ENCODE results near the gene DPY19L1.
"Not testable (repeated sequence)": the region's sequence is repeated elsewhere in the genome, so short reads cannot be mapped to it uniquely, and the experiment has no call there.

The DPY19L1 gene

DNA sequence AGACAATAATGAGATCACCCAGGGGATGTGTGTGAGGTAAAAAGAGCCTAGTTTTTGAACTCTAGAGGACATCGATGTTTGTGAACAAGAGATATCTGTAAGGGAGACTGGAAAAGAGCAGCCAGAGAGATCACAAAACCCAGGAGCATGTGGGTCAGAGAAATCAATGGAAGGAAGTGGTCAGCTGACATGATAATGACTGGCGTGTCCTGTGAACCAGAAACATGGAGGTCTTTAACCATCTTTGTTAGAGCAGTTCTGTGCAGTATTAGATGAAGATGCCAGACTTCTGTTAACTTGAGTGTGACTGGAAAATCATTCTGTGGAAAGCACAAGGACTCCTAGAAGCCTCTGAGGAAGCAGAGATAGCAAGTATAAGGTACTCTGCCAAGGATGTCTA lies 6.0 kb upstream of the DPY19L1 start:
- not testable (repeated sequence) for H3K4me1 ChIP-seq, H3K4me3 ChIP-seq, H4K20me1 ChIP-seq, H3K4me2 ChIP-seq, H3K27me3 ChIP-seq, H3K9me3 ChIP-seq, H3K36me3 ChIP-seq, H3K9ac ChIP-seq, H3K27ac ChIP-seq

GRCh38 chr7:35040906-35041305 lies 3.6 kb upstream of the DPY19L1 start:
- Histone ChIP-seq H3K9me3 (no peaks in the 10 kb centered on the region), H3K36me3 (no peaks in the 10 kb centered on the region), H3K9ac (no peak overlapping the region), H4K20me1 (peaks cover 4% of the 10 kb centered on the region; the same call in 1 of the 2 replicates), H3K4me3 (no peak overlapping the region), H3K27me3 (no peaks in the 10 kb centered on the region), H3K4me2 (no peak overlapping the region), H3K27ac (no peak overlapping the region), H3K4me1 (peaks cover 13% of the 10 kb centered on the region)
- TF ChIP-seq Cebpa-rat (IDR thresholded peaks at IDR 0.05), result no peak

DNA sequence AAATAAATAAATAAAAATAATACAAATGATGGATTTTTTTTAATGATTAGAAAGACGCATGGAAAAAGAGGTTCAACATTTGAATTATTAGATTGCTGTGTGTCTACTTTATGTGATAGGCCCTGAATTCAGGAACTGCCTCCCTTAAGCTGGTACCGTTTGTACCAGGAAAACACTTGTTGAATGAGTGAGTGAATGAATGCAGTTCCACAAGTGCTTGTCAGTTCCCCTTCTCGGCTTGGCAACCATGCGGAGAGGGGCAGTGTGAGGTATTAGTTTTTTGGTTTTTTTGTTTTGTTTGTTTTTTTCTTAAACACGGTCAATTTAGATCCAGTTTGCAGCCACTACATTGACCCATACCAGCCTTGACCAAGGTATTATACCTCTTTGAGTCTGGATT lies 2.1 kb upstream of the DPY19L1 start:
- Histone ChIP-seq H3K4me1 (peaks cover 28% of the 10 kb centered on the region), H3K27me3 (no peaks in the 10 kb centered on the region), H3K36me3 (no peaks in the 10 kb centered on the region), H3K4me3 (no peak overlapping the region), H3K27ac (no peak overlapping the region), H4K20me1 (peaks cover 20% of the 10 kb centered on the region; the same call in 1 of the 2 replicates), H3K4me2 (no peak overlapping the region), H3K9ac (no peak overlapping the region), H3K9me3 (no peaks in the 10 kb centered on the region)
- TF ChIP-seq Cebpa-rat (IDR thresholded peaks at IDR 0.05), result no peak

- no peak overlapping the region for H3K27ac ChIP-seq
- peak overlapping the region; percentile 81 for H3K9ac ChIP-seq
- H3K27me3 ChIP-seq, result no peaks in the 10 kb centered on the region
- 0 out of 2 replicates have a peak, but pooled peaks cover 4% of the 10 kb centered on the region for H3K9me3 ChIP-seq
- no peaks in the 10 kb centered on the region for H3K36me3 ChIP-seq
- peak overlapping the region; percentile 89 for H3K4me3 ChIP-seq
- H4K20me1 ChIP-seq, result peaks cover 28% of the 10 kb centered on the region; the same call in 1 of the 2 replicates
- peaks cover 38% of the 10 kb centered on the region for H3K4me1 ChIP-seq
- H3K4me2 ChIP-seq, result peak overlapping the region; percentile 72
- no peak for TF ChIP-seq Cebpa-rat (IDR thresholded peaks at IDR 0.05)
These were observed 1.1 kb upstream of the DPY19L1 start for GRCh38 chr7:35038354-35038753.

- H3K27ac ChIP-seq, result peak overlapping the region; percentile 75
- 0 out of 2 replicates have a peak, but pooled peaks cover 4% of the 10 kb centered on the region for H3K9me3 ChIP-seq
- H3K27me3 ChIP-seq, result no peaks in the 10 kb centered on the region
- peaks cover 31% of the 10 kb centered on the region; the same call in 1 of the 2 replicates for H4K20me1 ChIP-seq
- TF ChIP-seq Cebpa-rat (IDR thresholded peaks at IDR 0.05), result no peak
- H3K4me1 ChIP-seq, result peaks cover 44% of the 10 kb centered on the region
- H3K9ac ChIP-seq, result peak overlapping the region; percentile 81
- H3K36me3 ChIP-seq, result no peaks in the 10 kb centered on the region
- peak overlapping the region; percentile 89 for H3K4me3 ChIP-seq
- H3K4me2 ChIP-seq, result peak overlapping the region; percentile 72
These were observed 449 bp upstream of the DPY19L1 start for GRCh38 chr7:35037526-35038341.

DNA sequence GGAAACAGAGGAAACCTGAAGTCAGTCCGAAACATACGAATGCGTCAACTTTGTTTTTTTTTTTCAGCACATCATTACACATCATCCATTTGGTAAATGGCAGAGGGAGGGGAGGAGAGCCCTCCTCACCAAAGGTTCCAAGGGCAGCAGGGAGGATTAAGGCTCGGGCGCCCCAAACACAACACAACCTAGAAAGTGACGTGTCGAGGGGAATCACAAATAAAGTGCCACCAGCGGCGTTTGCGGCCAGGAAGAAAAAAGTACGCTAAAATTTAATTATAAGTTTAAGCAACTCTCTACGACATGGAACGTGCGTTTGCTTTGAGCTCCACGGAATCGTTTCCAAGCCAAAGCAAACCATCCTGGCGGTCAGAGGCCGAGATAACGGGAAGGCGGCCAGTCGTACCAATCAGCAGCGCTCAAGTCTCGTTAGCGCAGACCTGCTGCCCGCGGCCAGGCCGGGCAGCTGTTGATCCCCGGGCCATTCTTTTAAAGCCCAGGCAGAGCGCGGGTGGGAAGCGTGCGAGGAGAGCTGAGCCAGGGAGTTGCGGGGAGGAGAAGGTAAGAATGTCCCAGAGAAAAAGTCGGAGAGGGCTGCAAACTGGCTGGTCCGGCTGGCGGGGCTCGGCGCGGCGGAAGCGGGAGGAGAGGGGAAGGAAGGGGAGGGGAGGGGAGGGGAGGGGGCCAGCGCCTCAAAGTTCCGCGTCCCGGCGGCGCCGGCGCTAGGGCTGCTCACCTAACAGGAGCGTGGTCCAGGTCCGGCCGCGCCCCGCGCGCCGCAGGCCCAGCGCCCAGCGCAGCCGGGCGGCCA lies 719 bp downstream of the DPY19L1 start:
- Histone ChIP-seq H3K27ac (peak overlapping the region; percentile 76), H3K4me1 (peaks cover 45% of the 10 kb centered on the region), H4K20me1 (peaks cover 34% of the 10 kb centered on the region; the same call in 1 of the 2 replicates), H3K9ac (peak overlapping the region; percentile 83), H3K4me3 (peak overlapping the region; percentile 89), H3K4me2 (peak overlapping the region; percentile 88), H3K9me3 (0 out of 2 replicates have a peak, but pooled peaks cover 4% of the 10 kb centered on the region), H3K36me3 (no peaks in the 10 kb centered on the region), H3K27me3 (no peaks in the 10 kb centered on the region)
- no peak for TF ChIP-seq Cebpa-rat (IDR thresholded peaks at IDR 0.05)

DNA sequence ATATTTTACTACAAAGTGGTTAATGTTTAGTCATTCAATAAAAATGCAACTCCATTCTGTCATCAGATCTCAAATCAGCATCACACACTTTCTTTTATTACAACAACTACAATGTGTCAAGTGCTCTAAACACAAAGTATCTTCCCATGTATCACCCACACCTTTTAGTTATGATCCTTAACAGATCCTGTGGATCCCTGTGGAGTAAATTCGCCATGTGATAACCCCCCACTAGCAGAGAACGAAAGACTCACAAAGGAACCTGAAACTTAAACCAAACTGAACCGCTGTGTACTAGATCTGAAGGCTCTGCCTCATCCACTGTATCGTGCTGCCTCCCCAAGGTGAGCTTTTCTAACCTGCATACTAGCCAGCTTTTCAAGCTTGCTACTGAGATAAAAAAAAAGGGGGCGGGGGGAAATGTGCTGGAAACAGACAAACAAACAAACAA lies 1.7 kb downstream of the DPY19L1 start:
- H3K36me3 ChIP-seq, result no peaks in the 10 kb centered on the region
- H3K4me2 ChIP-seq, result peak overlapping the region; percentile 88
- peaks cover 34% of the 10 kb centered on the region; the same call in 1 of the 2 replicates for H4K20me1 ChIP-seq
- H3K9ac ChIP-seq, result peak overlapping the region; percentile 83
- H3K9me3 ChIP-seq, result 0 out of 2 replicates have a peak, but pooled peaks cover 4% of the 10 kb centered on the region
- no peak overlapping the region for H3K27ac ChIP-seq
- H3K27me3 ChIP-seq, result no peaks in the 10 kb centered on the region
- H3K4me3 ChIP-seq, result peak overlapping the region; percentile 89
- no peak for TF ChIP-seq Cebpa-rat (IDR thresholded peaks at IDR 0.05)
- H3K4me1 ChIP-seq, result peaks cover 45% of the 10 kb centered on the region

- H4K20me1 ChIP-seq, result peaks cover 46% of the 10 kb centered on the region; the same call in 1 of the 2 replicates
- no peaks in the 10 kb centered on the region for H3K36me3 ChIP-seq
- no peak overlapping the region for H3K9ac ChIP-seq
- H3K4me2 ChIP-seq, result no peak overlapping the region
- H3K4me1 ChIP-seq, result peaks cover 37% of the 10 kb centered on the region
- H3K9me3 ChIP-seq, result 0 out of 2 replicates have a peak, but pooled peaks cover 4% of the 10 kb centered on the region
- H3K27me3 ChIP-seq, result no peaks in the 10 kb centered on the region
- no peak overlapping the region for H3K27ac ChIP-seq
- H3K4me3 ChIP-seq, result no peak overlapping the region
- TF ChIP-seq Cebpa-rat (IDR thresholded peaks at IDR 0.05), result no peak
These were observed 5.1 kb downstream of the DPY19L1 start for GRCh38 chr7:35032166-35032565.

GRCh38 chr7:35030848-35031247 lies 6.4 kb downstream of the DPY19L1 start:
- Histone ChIP-seq H3K9me3 (0 out of 2 replicates have a peak, but pooled peaks cover 4% of the 10 kb centered on the region), H3K4me2 (no peak overlapping the region), H3K4me1 (peaks cover 32% of the 10 kb centered on the region)

More at GRCh38 chr7:35030848-35031247, 6.4 kb downstream of the DPY19L1 start:
- H3K9ac ChIP-seq, result no peak overlapping the region
- no peaks in the 10 kb centered on the region for H3K36me3 ChIP-seq
- peaks cover 41% of the 10 kb centered on the region; the same call in 1 of the 2 replicates for H4K20me1 ChIP-seq
- H3K4me3 ChIP-seq, result no peak overlapping the region
- TF ChIP-seq Cebpa-rat (IDR thresholded peaks at IDR 0.05), result no peak
- no peaks in the 10 kb centered on the region for H3K27me3 ChIP-seq
- H3K27ac ChIP-seq, result no peak overlapping the region
